ENCODE data around the gene PADI1.
A peak's percentile ranks its signal among the peaks of the same experiment; 100 is the strongest.

PADI1 gene

DNA sequence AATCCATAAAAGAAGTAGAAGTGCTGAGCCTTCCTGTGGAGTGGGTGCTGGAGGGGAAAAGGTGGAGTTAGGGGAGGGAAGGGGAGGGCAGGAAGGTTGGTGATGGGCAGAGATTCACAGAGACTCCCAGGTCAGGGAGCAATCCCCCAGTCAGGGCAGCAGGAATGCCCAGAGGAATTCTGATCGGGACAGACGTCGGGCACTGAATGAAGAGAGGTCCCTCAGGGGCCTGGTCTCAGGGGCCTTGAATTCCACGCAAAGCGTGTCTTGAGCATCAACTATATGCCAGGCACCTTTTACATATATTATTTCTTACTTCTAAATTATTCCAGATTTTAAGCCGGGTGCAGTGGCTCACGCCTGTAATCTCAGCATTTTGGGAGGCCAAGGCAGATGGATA lies 7.2 kb upstream of the PADI1 start:
- DNase-seq (ENCODE audit: low read depth, low spot score): no peak

DNA sequence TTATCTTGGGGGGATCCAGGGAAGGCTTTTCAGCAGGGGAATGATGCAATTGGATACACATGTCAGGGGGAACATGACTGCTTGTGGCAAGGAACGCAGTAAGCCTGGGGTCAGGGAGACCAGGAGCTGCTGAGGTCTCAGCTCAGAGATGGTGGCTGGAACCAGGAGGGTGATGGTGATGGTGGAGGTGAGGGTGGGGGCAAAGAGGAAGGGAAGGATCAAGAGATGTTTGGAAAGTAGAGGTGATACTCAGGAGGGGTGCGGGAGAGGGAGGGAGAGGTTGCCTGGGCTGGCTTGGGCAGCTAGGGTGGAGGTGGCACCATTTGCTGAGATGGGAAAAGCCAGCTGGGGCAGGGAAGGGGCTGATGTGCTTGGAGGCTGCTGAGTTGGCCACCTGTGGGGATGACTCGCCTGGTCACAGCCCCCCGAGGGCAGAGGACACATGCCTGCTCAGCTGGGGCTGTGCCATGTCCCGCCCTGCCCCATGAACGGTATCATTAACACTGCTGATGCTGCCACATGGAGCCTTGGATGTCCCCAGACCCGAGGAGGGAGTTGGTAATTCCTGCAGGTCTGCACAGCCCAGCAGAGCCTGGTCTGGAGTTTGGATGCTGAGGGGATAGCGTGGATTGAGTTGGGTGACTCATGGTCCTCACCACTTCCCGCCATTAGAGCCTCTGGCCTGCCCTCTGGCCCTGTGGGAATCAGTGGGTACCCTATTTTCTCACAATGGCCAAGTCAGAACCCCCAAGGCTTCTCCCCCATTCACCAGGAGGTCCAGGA lies 6.3 kb upstream of the PADI1 start:
- DNase-seq (ENCODE audit: low read depth, low spot score): no peak

DNA sequence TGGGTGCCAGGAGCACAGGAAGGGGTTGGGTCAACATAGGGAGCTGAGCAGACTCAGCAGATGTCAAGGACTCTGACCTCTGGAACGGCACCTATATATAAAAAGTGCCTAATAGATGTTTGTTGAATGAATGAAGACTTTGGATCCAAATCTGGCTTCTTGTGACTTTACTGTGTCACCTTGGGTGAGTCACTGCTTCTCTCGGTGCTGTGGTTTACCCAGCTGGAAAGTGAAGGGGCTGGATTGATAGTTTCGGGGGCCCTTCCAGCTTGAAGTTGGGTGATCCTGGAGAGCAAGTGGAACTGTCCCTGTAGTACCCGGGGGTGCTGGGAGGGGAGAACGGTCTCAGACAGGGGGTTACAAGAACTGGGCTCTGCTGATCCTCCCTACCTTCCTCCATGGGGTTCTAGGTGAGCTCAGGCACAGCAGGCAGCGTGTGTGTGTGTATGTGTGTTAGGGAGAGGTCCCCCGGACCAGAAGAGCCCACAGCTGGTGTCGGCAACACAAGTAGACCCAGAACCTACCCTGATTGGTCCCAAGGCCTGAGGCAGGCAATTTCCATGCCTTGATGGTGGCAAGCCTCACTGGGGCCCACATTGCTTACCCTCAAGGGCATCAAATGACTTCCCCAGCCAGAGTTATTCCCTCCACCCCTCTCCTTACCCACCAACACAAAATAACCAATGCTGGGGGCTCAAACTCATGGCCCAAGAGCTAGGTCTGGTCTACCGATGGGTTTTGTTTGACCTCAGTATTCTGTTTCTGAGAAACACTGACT lies 5.5 kb upstream of the PADI1 start:
- no peak for DNase-seq (ENCODE audit: low read depth, low spot score)

DNA sequence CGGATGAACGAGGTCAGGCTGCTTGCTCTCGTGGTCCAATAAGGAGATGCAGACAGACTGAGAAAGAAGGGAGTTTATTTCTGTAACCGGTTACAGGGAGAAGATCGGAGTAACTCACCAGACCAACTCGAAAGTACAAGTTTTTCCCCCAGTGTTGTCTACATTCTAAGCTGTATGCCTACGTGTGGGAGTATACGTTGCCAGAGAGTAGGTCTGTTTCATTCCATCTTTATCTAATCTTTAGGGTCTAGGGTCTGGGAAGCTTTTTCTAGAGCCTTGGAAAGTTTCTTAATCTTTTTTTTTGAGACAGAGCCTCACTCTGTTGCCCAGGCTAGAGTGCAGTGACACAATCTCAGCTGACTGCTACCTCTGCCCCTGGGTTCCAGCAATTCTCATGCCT lies 4.7 kb upstream of the PADI1 start:
- DNase-seq (ENCODE audit: low read depth, low spot score): no peak

DNA sequence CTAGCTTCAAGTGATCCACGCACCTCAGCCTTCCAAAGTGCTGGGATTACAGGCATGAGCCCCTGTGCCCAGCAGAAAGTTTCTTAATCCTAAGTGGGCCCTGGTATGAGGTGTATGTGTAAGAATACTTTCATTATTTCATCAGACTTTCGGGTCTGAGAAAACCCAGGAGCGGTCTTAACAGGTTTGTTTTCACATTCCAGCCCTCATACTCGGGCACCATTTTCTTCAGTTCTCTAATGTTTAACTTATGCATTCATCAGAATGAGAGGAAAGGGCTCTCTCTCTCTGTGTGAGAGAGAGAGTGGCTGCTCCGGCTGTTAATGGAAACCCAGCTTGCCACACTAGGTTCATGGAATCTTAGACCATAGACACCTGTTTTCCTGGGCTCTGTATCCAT lies 4.2 kb upstream of the PADI1 start:
- DNase-seq (ENCODE audit: low read depth, low spot score): no peak

DNA sequence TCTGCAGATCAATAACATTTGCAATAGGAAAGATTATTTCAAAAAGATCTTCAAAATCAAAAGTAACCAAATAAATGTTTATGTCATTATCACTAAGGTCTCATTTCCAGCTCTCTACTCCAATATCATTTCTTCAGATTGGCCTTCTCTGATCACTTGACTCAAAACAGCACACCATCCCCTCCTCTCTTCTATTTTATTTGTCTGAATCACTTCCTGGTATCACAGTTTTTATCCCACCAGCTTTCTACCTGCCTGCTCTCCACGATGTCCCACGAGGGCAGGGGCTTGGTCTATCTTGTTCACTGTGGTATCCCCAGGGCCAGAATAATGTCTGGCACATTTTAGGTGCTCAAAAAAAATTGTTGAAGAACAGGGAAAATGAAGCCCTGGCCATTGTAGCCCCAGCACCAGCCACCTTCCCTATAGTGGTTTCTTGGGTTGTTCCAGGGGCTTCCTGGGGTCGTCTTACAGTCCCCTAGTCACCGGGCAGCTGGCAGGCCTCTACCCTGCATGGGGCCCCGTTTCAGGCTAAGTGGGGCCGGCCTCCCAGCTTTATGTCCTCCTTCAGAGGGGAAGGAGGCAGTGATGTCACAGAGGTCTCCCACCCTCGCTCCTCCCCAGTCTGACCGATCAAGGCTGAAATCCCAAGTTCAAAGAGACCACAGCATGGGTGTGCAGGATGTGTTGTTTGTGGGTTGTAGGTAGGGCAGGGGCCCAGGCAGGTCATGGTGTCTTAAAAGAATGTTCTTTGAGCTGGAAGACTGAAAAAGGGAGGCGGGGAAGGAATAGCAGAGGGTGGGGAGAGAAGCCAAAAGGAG lies 3.5 kb upstream of the PADI1 start:
- no peak for DNase-seq (ENCODE audit: low read depth, low spot score)

DNA sequence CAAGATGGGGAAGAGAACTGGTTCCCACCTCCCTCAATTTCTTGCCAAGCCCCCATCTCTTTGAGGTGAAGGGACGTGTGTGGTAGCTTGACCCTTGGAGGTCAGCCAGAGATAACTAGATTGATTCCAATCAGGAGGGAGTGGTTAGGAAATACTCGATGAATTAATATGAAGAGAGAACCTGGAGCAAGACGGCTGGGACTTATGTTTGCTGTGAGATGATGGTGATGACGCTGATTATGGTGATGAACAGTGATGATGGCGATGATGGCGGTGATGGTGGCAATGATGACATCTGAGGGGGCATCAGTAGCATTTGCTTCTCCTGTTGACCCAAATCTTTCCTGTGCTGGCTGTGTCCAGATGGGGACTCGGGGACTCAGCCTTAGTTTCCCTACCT lies 724 bp downstream of the PADI1 start:
- no peak for DNase-seq (ENCODE audit: low read depth, low spot score)

DNA sequence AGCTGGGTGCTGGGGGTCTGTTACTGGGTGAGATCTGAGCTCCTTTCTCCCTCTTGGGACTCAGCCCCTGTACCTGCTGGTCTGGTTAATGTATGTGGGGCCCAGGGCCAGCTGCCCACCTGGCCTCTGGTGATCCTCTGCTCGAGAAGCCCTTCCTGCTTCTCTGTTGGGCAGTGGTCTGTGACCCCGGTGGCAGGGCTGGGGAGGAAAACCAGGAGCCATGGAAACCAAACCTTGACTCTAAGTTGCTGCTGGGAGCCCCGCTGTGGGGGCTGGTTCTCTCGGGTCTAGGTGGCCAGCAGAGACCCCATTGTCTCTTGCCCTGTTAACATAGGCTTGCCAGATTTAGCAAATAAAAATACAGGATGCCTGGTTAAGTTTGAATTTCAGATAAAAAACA lies 1.3 kb downstream of the PADI1 start:
- DNase-seq (ENCODE audit: low read depth, low spot score): no peak

DNA sequence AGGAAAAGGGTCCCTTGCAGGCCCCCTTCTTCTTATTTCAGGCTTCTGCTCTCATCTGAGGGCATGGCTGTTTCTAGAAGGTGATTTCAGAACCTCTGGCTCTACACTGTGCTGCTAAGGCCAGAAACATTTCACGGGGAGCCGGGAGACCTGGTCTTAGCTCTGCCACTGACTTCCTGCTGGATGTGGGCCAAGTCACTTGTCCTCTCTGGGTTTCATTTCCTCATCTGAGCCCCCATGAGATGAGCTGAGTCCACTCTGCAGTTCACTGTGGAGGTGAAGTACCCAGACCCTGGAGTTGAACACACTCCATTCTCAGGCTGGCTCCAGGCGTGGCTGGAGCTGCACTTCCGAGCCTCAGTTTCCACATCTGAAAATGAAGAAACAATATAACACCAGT lies 2.1 kb downstream of the PADI1 start:
- no peak for DNase-seq (ENCODE audit: low read depth, low spot score)

DNA sequence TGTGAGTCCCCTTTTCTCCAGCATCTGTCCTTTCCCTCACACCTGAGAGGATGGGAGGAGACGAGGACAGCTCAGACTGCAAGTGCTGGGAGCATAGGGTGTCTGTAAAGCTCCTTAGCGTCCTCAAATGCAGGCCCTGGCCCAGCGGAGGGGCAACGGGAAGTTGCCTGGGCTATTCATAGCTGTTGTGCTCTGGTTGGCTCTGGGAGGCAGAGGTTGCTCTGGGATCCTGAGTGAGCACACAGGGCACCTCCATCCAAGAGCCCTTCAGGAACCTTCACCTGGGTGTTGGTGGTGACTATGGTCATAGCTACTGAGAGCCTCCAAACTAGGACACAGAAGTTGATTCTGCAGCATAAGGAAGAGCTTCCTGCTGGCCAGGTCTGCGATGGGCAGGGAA lies 2.6 kb downstream of the PADI1 start:
- DNase-seq (ENCODE audit: low read depth, low spot score): no peak

DNA sequence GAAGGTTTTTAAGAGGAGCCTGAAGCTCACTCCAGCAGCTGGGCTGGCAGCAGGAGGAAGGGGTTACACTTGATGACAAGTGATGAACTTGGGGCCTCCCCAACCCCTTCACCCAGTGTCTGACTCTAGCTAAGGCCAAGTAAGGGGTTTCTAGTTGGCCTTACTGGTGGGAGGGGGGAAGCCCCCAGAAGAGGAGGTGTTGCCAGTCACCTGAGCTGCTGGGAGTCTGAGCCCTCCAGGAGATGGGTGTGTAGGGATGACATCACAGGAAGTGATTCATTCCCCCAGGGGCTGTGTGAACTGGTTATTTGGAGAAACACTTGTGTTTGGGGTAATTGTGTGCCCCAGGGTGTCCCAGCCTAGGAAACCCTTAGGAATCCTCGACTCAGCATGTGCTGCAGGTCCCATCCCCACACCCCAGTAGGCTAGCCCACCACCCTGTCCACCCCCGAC lies 3.1 kb downstream of the PADI1 start:
- no peak for DNase-seq (ENCODE audit: low read depth, low spot score)

DNA sequence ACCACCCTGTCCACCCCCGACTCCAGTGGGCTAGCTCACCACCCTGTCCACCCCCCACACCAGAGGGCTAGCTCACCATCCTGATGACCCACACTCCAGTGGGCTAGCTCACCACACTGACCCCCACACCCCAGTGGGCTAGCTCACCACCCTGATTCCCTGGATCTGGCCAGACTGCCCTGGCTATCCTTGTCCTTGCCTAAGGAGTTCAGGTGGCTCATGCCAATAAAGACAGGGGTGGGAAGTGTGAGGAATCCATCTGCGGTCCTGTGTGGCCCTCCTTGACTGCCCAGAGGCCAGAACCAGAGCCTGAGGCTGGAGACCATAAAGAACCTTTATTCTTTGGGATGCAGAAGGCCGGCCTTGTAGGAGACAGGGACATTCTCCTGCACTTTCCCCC lies 3.6 kb downstream of the PADI1 start:
- no peak for DNase-seq (ENCODE audit: low read depth, low spot score)

DNA sequence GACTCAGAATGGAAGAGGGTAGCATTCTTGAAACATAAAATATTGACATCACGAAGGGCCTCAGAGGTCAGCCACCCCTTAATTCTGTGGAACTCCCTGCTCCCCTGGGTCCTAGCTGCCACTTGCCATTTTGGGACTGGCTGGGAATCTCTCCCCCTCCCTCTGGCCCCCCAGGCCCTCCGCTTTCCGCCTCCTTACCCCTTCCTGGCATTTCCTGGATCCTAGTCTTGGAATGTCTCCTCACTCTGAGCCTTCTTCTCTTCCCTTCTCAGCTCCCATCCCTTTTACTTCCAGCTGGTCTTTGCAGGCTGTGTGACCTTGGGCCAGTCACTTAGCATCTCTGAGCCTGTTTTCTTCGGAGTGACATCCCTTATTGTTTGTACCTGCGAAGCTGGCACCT lies 4.5 kb downstream of the PADI1 start:
- DNase-seq (ENCODE audit: low read depth, low spot score): no peak

DNA sequence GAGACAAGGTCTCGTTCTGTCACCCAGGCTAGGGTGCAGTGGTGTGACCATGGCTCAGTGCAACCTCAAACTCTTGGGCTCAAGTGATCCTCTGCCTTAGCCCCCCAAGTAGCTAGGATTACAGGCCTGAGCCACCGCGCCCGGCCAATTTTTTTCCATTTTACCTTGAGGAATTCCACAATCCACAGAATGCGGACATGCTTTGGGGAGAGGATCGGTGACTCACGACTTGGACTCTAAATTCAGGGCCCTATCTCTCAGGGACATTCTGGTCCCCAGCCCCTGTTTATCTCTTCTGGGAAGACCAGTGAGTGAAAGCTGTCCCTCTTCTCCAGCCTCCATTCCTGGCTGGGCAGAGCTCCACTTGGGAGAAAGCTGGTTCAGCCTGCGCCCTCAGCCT lies 5.2 kb downstream of the PADI1 start:
- no peak for DNase-seq (ENCODE audit: low read depth, low spot score)

DNA sequence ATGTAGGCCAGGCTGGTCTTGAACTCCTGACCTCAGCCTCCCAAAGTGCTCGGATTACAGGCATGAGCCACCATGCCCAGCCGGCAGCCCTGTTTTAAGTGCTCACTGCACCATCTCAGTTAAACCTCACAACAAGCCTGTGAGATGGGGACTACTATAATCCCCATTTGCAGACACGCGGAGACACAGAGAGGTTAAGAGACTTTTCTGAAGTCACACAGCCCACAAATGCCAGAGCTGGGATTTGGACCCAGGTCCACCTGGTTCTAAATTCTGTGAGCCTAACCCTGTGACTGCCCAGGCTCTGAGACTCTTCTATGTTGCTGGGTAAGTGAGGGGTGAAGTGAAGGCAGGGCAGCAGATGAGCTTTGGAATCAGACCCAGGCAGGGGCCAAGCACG lies 6.4 kb downstream of the PADI1 start:
- DNase-seq (ENCODE audit: low read depth, low spot score): no peak

DNA sequence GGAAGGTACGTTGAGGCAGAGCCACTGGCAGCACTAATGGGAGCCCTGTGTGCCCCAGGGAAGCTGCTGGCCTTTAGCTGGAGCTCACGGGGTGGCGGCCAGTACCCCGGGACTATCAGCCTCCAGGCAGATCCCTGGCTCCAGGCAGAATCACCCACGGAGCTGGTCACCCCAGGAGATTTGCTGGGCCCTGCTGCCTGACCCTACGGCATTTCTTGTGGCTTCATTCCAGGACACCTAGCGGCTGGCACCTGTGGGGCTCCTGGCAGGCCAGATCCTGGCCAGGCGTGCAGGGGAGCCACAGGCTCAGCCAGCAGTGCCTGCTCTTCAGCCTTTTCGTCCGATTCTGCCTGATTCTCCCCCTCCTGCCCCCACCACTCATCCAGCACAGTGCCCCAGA lies 7.1 kb downstream of the PADI1 start:
- no peak for DNase-seq (ENCODE audit: low read depth, low spot score)

DNA sequence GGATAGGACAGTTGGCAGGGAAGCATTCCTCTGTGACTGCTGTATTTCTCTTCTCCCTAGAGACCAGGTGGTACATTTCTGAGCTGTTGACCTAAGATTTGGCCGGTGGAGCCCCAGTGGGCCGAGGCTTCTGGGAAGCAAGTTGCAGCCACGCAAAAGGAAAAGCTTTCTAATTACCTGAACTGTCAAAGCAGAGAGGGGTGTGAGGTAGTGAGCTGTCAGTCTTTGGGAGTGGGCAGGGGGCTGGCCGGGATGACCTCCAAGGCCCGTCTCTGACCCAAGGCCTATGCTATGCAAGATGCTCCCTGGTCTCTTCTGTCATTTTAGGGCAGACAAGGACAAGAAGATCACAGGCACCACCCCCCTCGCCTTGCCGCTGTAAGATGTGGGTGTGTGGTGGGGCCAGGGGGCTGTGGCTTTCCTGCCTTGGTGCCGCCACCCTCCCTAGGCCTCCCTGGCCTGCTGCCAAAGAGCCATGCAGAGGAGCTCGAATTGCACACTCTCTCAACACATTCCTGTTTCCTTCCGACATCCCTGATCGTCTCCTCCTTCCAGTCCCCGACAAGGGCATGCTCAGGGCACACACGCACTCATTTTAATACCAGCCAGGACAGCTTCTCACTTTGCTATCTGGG lies 7.7 kb downstream of the PADI1 start:
- DNase-seq (ENCODE audit: low read depth, low spot score): peak; percentile 3

DNA sequence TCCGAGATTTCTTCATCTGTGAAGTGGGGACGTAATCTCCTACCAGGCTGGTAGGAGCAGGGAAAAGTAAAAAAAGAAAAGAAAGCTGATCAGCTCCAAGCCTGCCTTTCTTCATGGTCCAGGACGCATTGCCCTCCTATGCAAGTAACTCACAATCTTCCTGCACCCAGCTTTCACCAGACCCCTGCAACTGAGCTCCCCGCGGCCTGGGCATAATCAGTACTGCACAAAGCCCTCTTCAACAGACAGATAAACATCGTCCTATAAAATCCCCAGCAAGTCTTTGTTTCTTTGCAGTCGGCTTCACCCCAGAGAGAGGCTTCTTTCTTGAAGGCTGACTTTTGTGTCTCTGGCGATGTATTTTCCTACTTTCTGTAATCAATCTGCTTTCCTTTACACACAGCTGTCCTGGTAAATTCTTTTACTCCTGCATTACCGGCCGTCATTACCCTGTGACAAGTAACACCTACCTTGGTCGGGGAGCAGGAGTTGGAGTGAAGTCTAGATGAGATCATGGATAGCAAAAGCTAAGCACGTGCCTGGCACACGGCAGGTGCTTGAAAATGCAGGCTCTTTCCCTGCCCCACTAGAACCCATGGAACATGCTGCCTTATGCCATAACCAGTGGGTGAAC lies 8.3 kb downstream of the PADI1 start:
- DNase-seq (ENCODE audit: low read depth, low spot score): no peak

DNA sequence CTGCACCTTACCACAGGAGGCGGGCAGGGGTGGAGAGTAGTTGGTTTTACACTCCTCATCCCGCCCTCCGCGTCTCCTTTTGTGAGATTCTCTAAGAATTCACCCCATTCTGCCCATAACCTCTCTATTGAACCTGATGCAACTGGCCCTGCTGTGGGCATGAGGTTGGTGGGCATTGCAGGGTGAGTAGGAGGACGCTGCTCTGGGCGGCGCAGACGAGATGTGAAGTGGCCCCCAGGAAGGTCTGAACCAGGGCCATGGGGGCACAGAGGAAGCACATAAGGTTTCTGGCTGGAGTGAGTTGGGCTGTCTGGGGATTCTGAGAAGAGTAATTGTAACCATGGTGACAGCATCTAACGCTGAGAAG lies 8.8 kb downstream of the PADI1 start:
- DNase-seq (ENCODE audit: low read depth, low spot score): no peak

DNA sequence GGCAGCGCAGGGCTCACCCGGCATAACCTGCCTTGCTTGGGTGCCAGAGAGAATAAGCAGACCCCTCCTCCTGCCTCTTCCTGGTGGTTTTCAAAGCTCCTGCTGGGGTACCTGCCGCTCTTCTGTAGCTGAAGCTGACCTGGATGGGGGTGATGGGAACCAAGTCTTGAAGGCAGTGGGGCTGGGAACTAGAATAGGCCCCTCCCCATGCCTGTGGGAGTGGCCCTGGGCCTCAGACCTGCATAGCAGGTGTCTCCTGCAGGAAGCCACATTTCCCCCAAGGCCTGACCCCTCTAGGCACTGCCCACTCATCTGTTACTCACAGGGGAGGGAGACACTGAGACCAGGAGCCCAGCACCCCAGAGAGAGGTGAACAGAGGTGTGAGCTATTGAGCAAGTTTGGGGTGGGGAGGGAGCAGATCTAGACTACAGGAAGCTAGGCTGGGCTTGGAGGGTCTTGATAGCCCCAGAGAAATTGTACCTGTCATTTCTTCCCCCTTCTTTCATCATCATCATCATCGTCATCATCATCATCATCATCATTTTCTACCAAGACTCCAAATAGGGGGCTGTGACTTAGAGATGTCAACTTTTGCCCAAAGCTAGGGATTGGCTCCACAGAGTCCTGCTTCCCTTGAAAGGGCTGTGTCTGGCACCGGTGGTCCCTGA lies 10.1 kb downstream of the PADI1 start:
- DNase-seq (ENCODE audit: low read depth, low spot score): no peak

DNA sequence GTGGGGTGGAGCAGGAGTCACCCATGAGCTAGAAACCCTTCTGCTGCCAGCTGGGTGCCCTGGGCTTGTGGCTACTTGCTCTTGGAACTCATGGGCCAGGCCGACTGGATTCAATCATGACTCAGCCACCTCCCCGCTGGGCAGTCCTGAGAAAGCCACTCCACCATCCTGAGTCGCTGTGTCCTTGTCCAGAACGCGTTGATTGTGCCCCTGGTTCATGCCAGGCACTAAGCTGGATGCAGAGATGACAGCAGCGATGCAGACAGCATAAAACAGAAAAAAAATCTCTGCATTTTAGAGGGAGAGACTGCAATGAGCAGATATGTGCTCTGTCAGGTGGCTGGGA lies 10.6 kb downstream of the PADI1 start:
- no peak for DNase-seq (ENCODE audit: low read depth, low spot score)

Data from activated CD4-positive, CD25-positive, alpha-beta regulatory T cell treated with anti-CD3 and anti-CD28 coated beads, Interleukin-2, amount 50 U/mL, for 16 hours (primary cell).